Cardiac fibroblast (primary cell): ENCODE data around the gene KIF26A.

ENCODE experiments used
- DNase-seq, 2 donors: peaks; one replicate each; pipeline versions ENCODE4 v3.0.0 to v3.0.0-alpha.2; 2010; ENCODE audit warnings: low read depth in 2 of 2
- H3K4me3 ChIP-seq, 2 donors: replicated peaks in 1 of 2; 1 replicate in 1 of 2; 2 replicates in 1 of 2; pipeline ENCODE4 v1.5.1; 2011; ENCODE audit warnings: low read depth in 2 of 2, low read length in 2 of 2, mild to moderate bottlenecking in 2 of 2, moderate library complexity in 1 of 2
- TF ChIP-seq, protein P1 (sequence below): IDR thresholded peaks from one replicate; pipeline ENCODE4 v1.5.1; 2011; ENCODE audit warnings: low read depth, mild to moderate bottlenecking, low read length, inconsistent platforms

The KIF26A gene

DNA sequence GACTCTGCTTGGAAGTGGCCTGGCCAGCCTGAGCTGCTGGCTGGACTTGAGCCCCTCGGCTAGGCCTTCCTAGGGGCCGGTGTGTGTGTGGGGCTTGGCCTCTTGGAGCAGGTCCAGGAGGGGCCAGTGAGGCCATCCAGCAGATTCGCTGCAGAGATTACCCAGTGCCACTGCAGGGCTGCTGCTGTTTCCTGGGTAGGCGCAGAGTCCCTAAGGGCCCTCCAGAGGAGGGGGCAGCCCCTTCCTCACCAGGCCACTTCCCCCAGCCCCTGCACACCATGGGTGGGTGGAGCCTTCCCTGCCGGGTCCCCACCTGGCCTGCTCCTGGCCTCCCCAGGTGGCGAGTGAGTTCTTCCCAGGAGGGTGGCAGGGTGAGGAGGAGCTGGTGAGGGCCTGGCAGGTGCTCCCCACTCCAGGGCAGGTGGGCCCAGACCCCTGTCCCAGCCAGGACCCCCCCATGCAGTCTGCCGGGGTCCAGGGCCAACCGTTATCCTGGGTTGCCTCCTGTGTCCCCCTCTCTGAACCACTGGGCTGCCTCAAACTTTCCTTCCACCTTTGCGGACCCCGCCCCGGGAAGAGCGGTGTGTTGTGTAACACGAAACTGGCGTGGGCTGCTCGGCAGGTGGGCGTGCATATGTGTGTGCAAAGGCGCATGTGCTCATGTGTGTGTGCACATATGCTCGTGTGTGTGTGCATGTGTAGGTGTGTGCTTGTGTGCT, 27.7 kb upstream of the KIF26A start:
- no peak for DNase-seq
- TF ChIP-seq, protein P1, sequence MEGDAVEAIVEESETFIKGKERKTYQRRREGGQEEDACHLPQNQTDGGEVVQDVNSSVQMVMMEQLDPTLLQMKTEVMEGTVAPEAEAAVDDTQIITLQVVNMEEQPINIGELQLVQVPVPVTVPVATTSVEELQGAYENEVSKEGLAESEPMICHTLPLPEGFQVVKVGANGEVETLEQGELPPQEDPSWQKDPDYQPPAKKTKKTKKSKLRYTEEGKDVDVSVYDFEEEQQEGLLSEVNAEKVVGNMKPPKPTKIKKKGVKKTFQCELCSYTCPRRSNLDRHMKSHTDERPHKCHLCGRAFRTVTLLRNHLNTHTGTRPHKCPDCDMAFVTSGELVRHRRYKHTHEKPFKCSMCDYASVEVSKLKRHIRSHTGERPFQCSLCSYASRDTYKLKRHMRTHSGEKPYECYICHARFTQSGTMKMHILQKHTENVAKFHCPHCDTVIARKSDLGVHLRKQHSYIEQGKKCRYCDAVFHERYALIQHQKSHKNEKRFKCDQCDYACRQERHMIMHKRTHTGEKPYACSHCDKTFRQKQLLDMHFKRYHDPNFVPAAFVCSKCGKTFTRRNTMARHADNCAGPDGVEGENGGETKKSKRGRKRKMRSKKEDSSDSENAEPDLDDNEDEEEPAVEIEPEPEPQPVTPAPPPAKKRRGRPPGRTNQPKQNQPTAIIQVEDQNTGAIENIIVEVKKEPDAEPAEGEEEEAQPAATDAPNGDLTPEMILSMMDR, result no peak
- no peak overlapping the region for H3K4me3 ChIP-seq

DNA sequence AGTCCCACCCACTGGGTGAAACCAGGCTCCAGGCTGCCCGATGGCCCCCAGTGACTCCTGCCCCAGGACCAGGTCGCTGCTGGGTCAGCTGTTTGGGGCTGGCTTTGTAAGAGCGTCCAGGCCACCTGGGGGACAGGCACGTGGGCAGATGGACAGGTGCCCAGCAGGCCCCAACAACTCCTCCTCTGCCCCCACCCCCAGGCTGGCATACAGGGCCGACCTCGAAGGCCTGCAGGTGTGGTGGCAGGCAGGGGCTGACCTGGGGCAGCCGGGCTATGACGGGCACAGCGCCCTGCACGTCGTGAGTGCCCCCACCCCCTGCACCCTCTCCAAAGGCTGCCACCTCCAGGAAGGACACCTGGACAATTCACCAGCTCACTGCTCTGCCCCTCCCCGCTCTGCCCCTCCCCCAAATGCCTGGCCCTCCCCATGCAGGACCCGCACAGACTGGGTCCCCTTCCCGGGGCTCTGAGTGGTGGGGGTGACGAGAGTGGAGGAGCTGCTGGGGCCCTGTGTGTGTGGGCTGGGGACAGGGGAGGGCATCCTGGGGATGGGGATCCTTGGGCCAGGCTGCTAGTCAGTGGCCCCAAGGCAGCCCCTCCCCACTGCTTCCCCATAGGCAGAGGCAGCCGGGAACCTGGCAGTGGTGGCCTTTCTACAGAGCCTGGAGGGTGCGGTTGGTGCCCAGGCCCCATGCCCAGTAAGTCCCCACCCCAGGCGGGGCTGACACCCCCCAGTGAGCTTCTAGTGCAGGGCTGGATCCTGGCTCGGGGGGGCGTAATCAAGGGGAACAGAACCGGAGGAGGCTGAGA, 26.9 kb upstream of the KIF26A start:
- TF ChIP-seq, protein P1, result no peak
- no peak overlapping the region for H3K4me3 ChIP-seq
- no peak for DNase-seq

DNA sequence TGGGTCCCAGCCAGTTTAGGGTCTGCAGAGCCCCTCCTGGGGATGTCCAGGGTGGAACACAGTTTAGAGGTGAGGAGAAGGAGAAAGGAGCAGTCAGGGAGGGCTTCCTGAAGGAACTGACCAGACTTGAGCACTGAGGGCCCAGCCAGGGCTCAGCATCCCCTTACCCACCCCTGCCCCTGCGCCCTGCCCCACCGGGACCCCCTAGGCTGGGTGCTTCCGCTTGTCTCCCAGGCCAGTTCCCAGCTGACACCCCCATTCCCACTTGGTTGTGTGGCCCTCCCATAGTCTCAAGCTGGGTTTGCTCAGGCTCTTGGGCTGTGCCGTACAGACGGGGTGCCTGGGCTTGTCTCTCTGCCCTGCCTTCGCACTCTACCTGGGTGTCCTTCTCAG, 26.3 kb upstream of the KIF26A start:
- no peak for DNase-seq
- H3K4me3 ChIP-seq, result no peak overlapping the region
- TF ChIP-seq, protein P1, result no peak

DNA sequence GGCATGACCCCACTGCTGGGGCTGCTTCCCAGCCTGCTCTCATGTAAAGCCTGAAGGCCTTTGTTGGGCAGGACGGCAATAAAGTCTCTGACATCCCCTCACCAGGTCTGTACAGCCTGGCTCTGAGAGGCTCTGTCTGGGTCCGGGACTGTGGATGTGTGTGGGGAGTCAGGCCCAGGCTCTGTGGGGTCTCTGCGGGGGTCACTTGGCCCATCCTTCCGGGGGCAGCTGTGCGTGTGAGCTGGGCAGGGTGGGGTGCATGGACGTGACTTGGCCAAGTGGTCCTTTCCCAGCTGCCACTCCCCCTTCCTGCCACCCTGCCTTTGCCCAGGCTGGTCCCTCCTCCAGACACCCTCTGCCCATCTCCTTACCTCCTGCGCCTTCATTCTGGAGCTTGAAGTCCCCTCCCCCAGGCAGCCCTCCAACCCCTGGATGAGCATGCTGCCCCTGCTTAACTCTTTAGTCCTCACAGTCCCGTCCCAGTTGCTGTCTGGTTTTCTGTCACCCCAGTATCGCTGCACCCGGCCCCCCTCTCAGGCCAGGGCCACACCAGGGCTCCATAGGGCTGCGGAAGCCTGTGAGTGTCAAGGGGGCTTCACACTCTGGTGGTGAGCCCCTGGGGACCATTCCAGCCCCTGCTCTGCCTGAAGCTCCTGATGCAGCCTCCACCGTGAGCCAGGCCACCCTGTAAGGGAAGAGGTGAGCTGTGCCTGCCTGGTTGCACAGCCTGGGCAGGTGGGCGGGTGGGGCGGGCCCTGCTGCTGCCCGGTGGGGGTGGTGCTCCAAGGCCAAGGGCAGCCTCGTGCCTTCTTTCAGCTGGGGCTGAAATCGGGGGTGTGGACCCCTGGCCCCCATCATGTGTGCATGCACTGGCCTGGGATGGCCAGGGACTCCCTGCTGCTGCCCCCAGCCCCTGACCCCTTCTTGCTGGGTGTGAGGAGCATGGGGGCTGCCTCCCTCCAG, 25.5 kb upstream of the KIF26A start:
- TF ChIP-seq, protein P1, result no peak
- no peak for DNase-seq
- H3K4me3 ChIP-seq, result no peak overlapping the region

DNA sequence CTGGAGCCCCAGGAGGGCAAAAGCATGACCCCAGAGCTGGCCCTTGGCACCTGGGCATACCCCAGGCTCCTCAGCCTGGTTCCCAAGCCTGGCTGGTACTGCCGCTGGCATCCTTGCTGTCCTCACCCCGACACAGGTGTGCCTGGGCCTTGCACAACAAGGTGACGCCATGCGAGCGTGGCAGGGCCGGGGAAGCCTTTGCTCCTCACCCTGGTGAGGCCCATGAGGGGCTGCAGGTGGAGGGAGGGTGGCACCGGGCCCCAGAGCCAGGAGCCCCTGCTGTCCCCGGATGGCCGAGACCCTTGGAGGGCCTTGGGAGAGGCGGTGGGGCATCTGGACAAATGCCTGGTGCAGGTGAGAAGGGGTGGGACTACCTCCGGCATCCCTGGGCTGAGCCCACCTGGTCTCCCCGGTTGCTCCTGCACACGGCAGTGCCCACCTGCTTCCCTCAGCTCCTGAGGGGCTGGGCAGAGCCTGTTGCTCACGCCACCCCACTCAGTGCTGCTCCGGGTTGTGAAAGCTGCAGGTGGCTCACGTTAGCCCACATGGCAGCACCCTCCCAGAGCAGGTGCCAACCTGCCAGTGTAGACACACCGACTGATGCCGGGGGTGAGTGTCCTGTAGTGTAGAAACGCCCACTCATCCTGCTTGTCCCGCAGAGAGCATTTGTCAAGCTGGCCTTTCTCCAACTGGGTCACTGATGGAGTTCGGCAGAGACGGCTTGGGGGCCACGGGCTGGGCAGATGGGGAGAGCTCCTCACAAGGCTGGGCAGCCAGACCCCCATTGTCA, 24.6 kb upstream of the KIF26A start:
- DNase-seq, result no peak
- H3K4me3 ChIP-seq, result no peak overlapping the region
- TF ChIP-seq, protein P1, result no peak
